ENCODE data around the gene BRAT1.

BRAT1 gene

GRCh38 chr7:2559283-2559950 lies 4.1 kb upstream of the BRAT1 start:
- H3K36me3 ChIP-seq, result peaks cover 3% of the 10 kb centered on the region
- H3K9me3 ChIP-seq (ENCODE audit: severe bottlenecking), result no peaks in the 10 kb centered on the region
- peak overlapping the region; percentile 72 for H3K27ac ChIP-seq
- DNase-seq, result no peak
- peak overlapping the region; percentile 70 for H3K4me3 ChIP-seq (ENCODE audit: low read depth, low read length)
- no peaks in the 10 kb centered on the region for H3K27me3 ChIP-seq (ENCODE audit: insufficient read depth, low read depth, severe bottlenecking)
- no peak for TF ChIP-seq CTCF (IDR thresholded peaks at IDR 0.05; ENCODE audit: low read depth, low read length)

- DNase-seq, result peak; percentile 96
- peak within 1 kb of the TSS; percentile 72 for H3K27ac ChIP-seq
- H3K27me3 ChIP-seq (ENCODE audit: insufficient read depth, low read depth, severe bottlenecking), result no peaks in the 10 kb centered on the region
- no peaks in the 10 kb centered on the region for H3K9me3 ChIP-seq (ENCODE audit: severe bottlenecking)
- H3K4me3 ChIP-seq (ENCODE audit: low read depth, low read length), result peak within 1 kb of the TSS; percentile 70
- TF ChIP-seq CTCF (IDR thresholded peaks at IDR 0.05; ENCODE audit: low read depth, low read length), result no peak
- H3K36me3 ChIP-seq, result peaks cover 3% of the 10 kb centered on the region
These were observed 3.4 kb upstream of the BRAT1 start, which contains the start of gene IQCE for GRCh38 chr7:2558629-2559282. IQCE (plus strand) TSS chr7:2558979; CDS start chr7:2559182, 203 bp downstream.

DNA sequence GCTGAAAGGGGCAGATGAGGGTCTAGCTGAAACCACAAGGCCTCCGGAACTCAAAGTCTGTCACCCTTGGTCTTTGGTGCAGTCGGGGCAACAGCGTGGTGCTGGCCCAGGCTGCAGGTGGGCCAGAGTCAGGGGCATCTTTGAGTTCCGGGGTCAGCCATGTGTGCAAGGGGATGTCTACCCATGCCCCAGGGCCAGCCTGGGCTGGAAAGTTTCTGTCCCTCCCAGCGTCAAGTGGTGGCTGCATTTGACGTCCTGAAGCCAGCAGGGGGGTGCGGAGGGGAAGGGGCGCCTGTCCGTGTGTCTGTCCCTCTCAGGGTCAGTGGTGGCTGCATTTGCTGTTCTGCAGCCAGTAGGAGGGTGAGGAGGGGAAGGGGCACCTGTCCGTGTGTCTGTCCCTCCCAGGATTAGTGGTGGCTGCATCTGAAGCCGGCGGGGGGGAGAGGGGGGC lies 638 bp downstream of the BRAT1 start:
- peak overlapping the region; percentile 100 for H3K27ac ChIP-seq
- no peaks in the 10 kb centered on the region for H3K9me3 ChIP-seq (ENCODE audit: severe bottlenecking)
- peaks cover 14% of the 10 kb centered on the region for H3K36me3 ChIP-seq
- H3K4me3 ChIP-seq (ENCODE audit: low read depth, low read length), result peak overlapping the region; percentile 55
- DNase-seq, result no peak
- H3K27me3 ChIP-seq (ENCODE audit: insufficient read depth, low read depth, severe bottlenecking), result no peaks in the 10 kb centered on the region
- TF ChIP-seq CTCF (IDR thresholded peaks at IDR 0.05; ENCODE audit: low read depth, low read length), result 0 out of 2 replicates have a peak, but pooled peaks have one; percentile 3

DNA sequence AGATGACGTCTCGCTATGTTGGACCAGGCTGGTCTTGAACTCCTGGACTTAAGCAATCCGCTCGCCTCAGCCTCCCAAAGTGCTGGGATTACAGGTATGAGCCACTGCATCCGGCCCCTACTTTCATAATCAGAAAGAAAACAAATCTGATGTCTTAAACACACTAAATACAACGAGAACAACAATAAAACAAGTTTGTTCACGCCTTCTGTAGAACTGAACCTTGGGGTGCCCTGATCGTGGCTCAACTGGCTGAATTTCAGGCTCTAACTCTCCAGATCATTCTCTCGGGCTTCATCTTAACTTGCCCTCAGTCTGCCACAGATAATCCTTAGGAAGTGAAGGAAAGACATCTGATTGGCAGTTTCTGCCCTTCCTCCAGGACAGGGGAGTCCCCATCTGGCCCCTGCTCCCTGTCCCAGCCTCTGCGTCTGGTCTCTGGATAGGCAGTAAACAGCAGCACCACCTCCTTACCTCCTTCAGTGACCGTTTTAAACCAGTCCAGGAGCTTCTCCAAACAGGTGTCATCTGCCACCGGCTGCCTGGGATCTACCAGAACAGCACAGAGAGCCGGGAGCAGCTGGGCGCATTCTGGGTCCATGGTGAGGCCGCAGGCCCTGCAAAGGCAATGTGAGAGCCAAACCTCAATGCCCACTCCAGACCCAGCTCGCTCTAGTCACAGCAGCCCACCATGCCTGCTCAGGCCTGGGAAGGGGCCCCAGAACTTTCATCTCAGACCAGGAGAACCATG lies 1.3 kb downstream of the BRAT1 start:
- no peaks in the 10 kb centered on the region for H3K9me3 ChIP-seq (ENCODE audit: severe bottlenecking)
- H3K27me3 ChIP-seq (ENCODE audit: insufficient read depth, low read depth, severe bottlenecking), result no peaks in the 10 kb centered on the region
- peak overlapping the region; percentile 55 for H3K4me3 ChIP-seq (ENCODE audit: low read depth, low read length)
- H3K36me3 ChIP-seq, result peaks cover 21% of the 10 kb centered on the region
- DNase-seq, result peak; percentile 89
- TF ChIP-seq CTCF (IDR thresholded peaks at IDR 0.05; ENCODE audit: low read depth, low read length), result no peak
- H3K27ac ChIP-seq, result peak overlapping the region; percentile 100

DNA sequence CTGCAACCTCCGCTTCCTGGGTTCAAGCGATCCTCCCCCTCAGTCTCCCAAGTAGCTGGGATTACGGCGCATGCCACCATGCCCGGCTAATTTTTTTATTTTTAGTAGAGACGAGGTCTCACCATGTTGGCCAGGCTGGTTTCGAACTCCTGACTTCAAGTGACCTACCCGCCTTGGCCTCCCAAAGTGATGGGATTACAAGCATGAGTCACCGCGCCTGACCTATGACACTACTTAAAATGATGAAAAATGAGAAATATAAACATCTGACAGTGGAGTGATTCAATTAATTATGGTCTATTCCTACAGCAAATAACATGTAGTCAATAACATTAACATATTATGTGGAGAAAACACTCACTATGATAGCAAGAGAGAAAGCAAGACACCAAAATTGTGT lies 2.2 kb downstream of the BRAT1 start:
- Histone ChIP-seq H3K27me3 (ENCODE audit: insufficient read depth, low read depth, severe bottlenecking) (no peaks in the 10 kb centered on the region), H3K9me3 (ENCODE audit: severe bottlenecking) (no peaks in the 10 kb centered on the region), H3K4me3 (ENCODE audit: low read depth, low read length) (peak overlapping the region; percentile 24; the same call in 1 of the 2 replicates), H3K27ac (peak overlapping the region; percentile 100), H3K36me3 (peaks cover 30% of the 10 kb centered on the region)
- DNase-seq, result no peak
- TF ChIP-seq CTCF (IDR thresholded peaks at IDR 0.05; ENCODE audit: low read depth, low read length), result no peak
